ENCODE data around the gene NUDT5.
"Not testable (repeated sequence)": the region's sequence is repeated elsewhere in the genome, so short reads cannot be mapped to it uniquely, and the experiment has no call there.

Gene NUDT5

GRCh38 chr10:12235796-12236195, 40.1 kb upstream of the NUDT5 start:
- WGBS (ENCODE audit: insufficient coverage), result 100% methylated on average over 3 of the region's 4 CpGs
- ChIA-PET CTCF (no interaction called here), POLR2A (no interaction called here)
- Histone ChIP-seq H3K27me3 (replicated peaks in 2 of 5; ENCODE audit: control insufficient read depth in 4 of 5, insufficient read depth in 5 of 5, low read length in 4 of 5) (no peaks in the 10 kb centered on the region), H3K4me3 (ENCODE audit: control insufficient read depth in 1 of 7, extremely low read depth in 1 of 7, insufficient read depth in 4 of 7, low read depth in 2 of 7, low read length in 6 of 7) (no peak overlapping the region), H3K4me1 (ENCODE audit: control extremely low read depth in 1 of 4, control insufficient read depth in 4 of 4, insufficient read depth in 4 of 4, low read length in 3 of 4) (peaks cover 0 to 4% (median 4%) of the 10 kb centered on the region in 4 experiments), H3K9me3 (ENCODE audit: control extremely low read depth in 1 of 5, control insufficient read depth in 4 of 5, insufficient read depth in 2 of 5, low read depth in 1 of 5, low read length in 4 of 5) (no peaks in the 10 kb centered on the region), H3K36me3 (ENCODE audit: control insufficient read depth in 4 of 4, insufficient read depth in 4 of 4, low read length in 3 of 4) (peaks cover 16 to 75% (median 54%) of the 10 kb centered on the region in 4 experiments), H3K27ac (ENCODE audit: insufficient read depth in 1 of 2, low read depth in 1 of 2, low read length in 2 of 2, poor library complexity in 1 of 2, severe bottlenecking in 2 of 2) (no peak overlapping the region)
- no peak for DNase-seq

- DNase-seq, result no peak
- Histone ChIP-seq H3K9me3 (ENCODE audit: control extremely low read depth in 1 of 5, control insufficient read depth in 4 of 5, insufficient read depth in 2 of 5, low read depth in 1 of 5, low read length in 4 of 5) (no peaks in the 10 kb centered on the region), H3K36me3 (ENCODE audit: control insufficient read depth in 4 of 4, insufficient read depth in 4 of 4, low read length in 3 of 4) (peaks cover 21 to 80% (median 54%) of the 10 kb centered on the region in 4 experiments), H3K4me1 (ENCODE audit: control extremely low read depth in 1 of 4, control insufficient read depth in 4 of 4, insufficient read depth in 4 of 4, low read length in 3 of 4) (no peaks in the 10 kb centered on the region), H3K27ac (ENCODE audit: insufficient read depth in 1 of 2, low read depth in 1 of 2, low read length in 2 of 2, poor library complexity in 1 of 2, severe bottlenecking in 2 of 2) (no peak overlapping the region), H3K4me3 (ENCODE audit: control insufficient read depth in 1 of 7, extremely low read depth in 1 of 7, insufficient read depth in 4 of 7, low read depth in 2 of 7, low read length in 6 of 7) (no peak overlapping the region), H3K27me3 (replicated peaks in 2 of 5; ENCODE audit: control insufficient read depth in 4 of 5, insufficient read depth in 5 of 5, low read length in 4 of 5) (no peaks in the 10 kb centered on the region)
- CTCF ChIA-PET, result no interaction called here
- POLR2A ChIA-PET, result no interaction called here
- WGBS (ENCODE audit: insufficient coverage), result 100% methylated on average over 2 of the region's 3 CpGs
Observed at GRCh38 chr10:12235116-12235694, 39.5 kb upstream of the NUDT5 start.

GRCh38 chr10:12234687-12235086, 39.0 kb upstream of the NUDT5 start:
- H3K4me1 ChIP-seq (ENCODE audit: control extremely low read depth in 1 of 4, control insufficient read depth in 4 of 4, insufficient read depth in 4 of 4, low read length in 3 of 4); H3K27me3 ChIP-seq (replicated peaks in 2 of 5; ENCODE audit: control insufficient read depth in 4 of 5, insufficient read depth in 5 of 5, low read length in 4 of 5); H3K9me3 ChIP-seq (ENCODE audit: control extremely low read depth in 1 of 5, control insufficient read depth in 4 of 5, insufficient read depth in 2 of 5, low read depth in 1 of 5, low read length in 4 of 5); POLR2A ChIA-PET; CTCF ChIA-PET; H3K4me3 ChIP-seq (ENCODE audit: control insufficient read depth in 1 of 7, extremely low read depth in 1 of 7, insufficient read depth in 4 of 7, low read depth in 2 of 7, low read length in 6 of 7); H3K27ac ChIP-seq (ENCODE audit: insufficient read depth in 1 of 2, low read depth in 1 of 2, low read length in 2 of 2, poor library complexity in 1 of 2, severe bottlenecking in 2 of 2); DNase-seq: not testable (repeated sequence)
- H3K36me3 ChIP-seq (ENCODE audit: control insufficient read depth in 4 of 4, insufficient read depth in 4 of 4, low read length in 3 of 4), result peaks cover 23 to 84% (median 54%) of the 10 kb centered on the region in 4 experiments
- WGBS (ENCODE audit: insufficient coverage), result 100% methylated on average over 1 of the region's 5 CpGs

GRCh38 chr10:12228851-12229250, 33.2 kb upstream of the NUDT5 start:
- H3K36me3 ChIP-seq (ENCODE audit: control insufficient read depth in 4 of 4, insufficient read depth in 4 of 4, low read length in 3 of 4), result peaks cover 19 to 64% (median 35%) of the 10 kb centered on the region in 4 experiments
- ChIA-PET POLR2A (no interaction called here), CTCF (interaction anchor here (1.7 to 2.4 kb wide), 2 partner anchors 9 to 13 kb away, joined by 4 to 6 read pairs; no protein-coding TSS in a partner anchor)
- WGBS (ENCODE audit: insufficient coverage), result 100% methylated on average over 11 of the region's 11 CpGs
- H3K4me1 ChIP-seq (ENCODE audit: control extremely low read depth in 1 of 4, control insufficient read depth in 4 of 4, insufficient read depth in 4 of 4, low read length in 3 of 4), result no peaks in the 10 kb centered on the region
- H3K27me3 ChIP-seq (replicated peaks in 2 of 5; ENCODE audit: control insufficient read depth in 4 of 5, insufficient read depth in 5 of 5, low read length in 4 of 5), result no peaks in the 10 kb centered on the region
- no peaks in the 10 kb centered on the region for H3K9me3 ChIP-seq (ENCODE audit: control extremely low read depth in 1 of 5, control insufficient read depth in 4 of 5, insufficient read depth in 2 of 5, low read depth in 1 of 5, low read length in 4 of 5)
- no peak for DNase-seq
- no peak overlapping the region for H3K27ac ChIP-seq (ENCODE audit: insufficient read depth in 1 of 2, low read depth in 1 of 2, low read length in 2 of 2, poor library complexity in 1 of 2, severe bottlenecking in 2 of 2)
- no peak overlapping the region for H3K4me3 ChIP-seq (ENCODE audit: control insufficient read depth in 1 of 7, extremely low read depth in 1 of 7, insufficient read depth in 4 of 7, low read depth in 2 of 7, low read length in 6 of 7)

- H3K36me3 ChIP-seq (ENCODE audit: control insufficient read depth in 4 of 4, insufficient read depth in 4 of 4, low read length in 3 of 4), result peaks cover 15 to 53% (median 30%) of the 10 kb centered on the region in 4 experiments
- H3K4me3 ChIP-seq (ENCODE audit: control insufficient read depth in 1 of 7, extremely low read depth in 1 of 7, insufficient read depth in 4 of 7, low read depth in 2 of 7, low read length in 6 of 7); POLR2A ChIA-PET; DNase-seq; CTCF ChIA-PET; H3K27me3 ChIP-seq (replicated peaks in 2 of 5; ENCODE audit: control insufficient read depth in 4 of 5, insufficient read depth in 5 of 5, low read length in 4 of 5); H3K27ac ChIP-seq (ENCODE audit: insufficient read depth in 1 of 2, low read depth in 1 of 2, low read length in 2 of 2, poor library complexity in 1 of 2, severe bottlenecking in 2 of 2); H3K9me3 ChIP-seq (ENCODE audit: control extremely low read depth in 1 of 5, control insufficient read depth in 4 of 5, insufficient read depth in 2 of 5, low read depth in 1 of 5, low read length in 4 of 5); H3K4me1 ChIP-seq (ENCODE audit: control extremely low read depth in 1 of 4, control insufficient read depth in 4 of 4, insufficient read depth in 4 of 4, low read length in 3 of 4): not testable (repeated sequence)
- 94% methylated on average over 20 of the region's 28 CpGs for WGBS (ENCODE audit: insufficient coverage)
Observed at GRCh38 chr10:12226438-12226837, 30.7 kb upstream of the NUDT5 start.

GRCh38 chr10:12225444-12225843, 29.8 kb upstream of the NUDT5 start:
- Histone ChIP-seq H3K27me3 (replicated peaks in 2 of 5; ENCODE audit: control insufficient read depth in 4 of 5, insufficient read depth in 5 of 5, low read length in 4 of 5) (no peaks in the 10 kb centered on the region), H3K36me3 (ENCODE audit: control insufficient read depth in 4 of 4, insufficient read depth in 4 of 4, low read length in 3 of 4) (peaks cover 9 to 46% (median 29%) of the 10 kb centered on the region in 4 experiments), H3K27ac (ENCODE audit: insufficient read depth in 1 of 2, low read depth in 1 of 2, low read length in 2 of 2, poor library complexity in 1 of 2, severe bottlenecking in 2 of 2) (no peak overlapping the region), H3K4me3 (ENCODE audit: control insufficient read depth in 1 of 7, extremely low read depth in 1 of 7, insufficient read depth in 4 of 7, low read depth in 2 of 7, low read length in 6 of 7) (no peak overlapping the region), H3K9me3 (ENCODE audit: control extremely low read depth in 1 of 5, control insufficient read depth in 4 of 5, insufficient read depth in 2 of 5, low read depth in 1 of 5, low read length in 4 of 5) (no peaks in the 10 kb centered on the region), H3K4me1 (ENCODE audit: control extremely low read depth in 1 of 4, control insufficient read depth in 4 of 4, insufficient read depth in 4 of 4, low read length in 3 of 4) (peaks cover 0 to 9% (median 3%) of the 10 kb centered on the region in 4 experiments)
- ChIA-PET CTCF (interaction anchor here (1.1 to 2.8 kb wide), 3 partner anchors 11 to 24 kb away, joined by 4 to 16 read pairs (median 4); no protein-coding TSS in a partner anchor), POLR2A (no interaction called here)
- WGBS (ENCODE audit: insufficient coverage), result no CpG with 5 or more reads among the region's 2 CpGs
- DNase-seq, result no peak

GRCh38 chr10:12221323-12222298, 25.9 kb upstream of the NUDT5 start:
- ChIA-PET POLR2A (no interaction called here), CTCF (interaction anchor here (0.7 to 1.6 kb wide), 3 partner anchors 20 to 435 kb away, joined by 3 to 6 read pairs (median 3); no protein-coding TSS in a partner anchor)
- peak overlapping the region; percentile 25 to 38 for H3K27ac ChIP-seq (ENCODE audit: insufficient read depth in 1 of 2, low read depth in 1 of 2, low read length in 2 of 2, poor library complexity in 1 of 2, severe bottlenecking in 2 of 2)

More at GRCh38 chr10:12221323-12222298, 25.9 kb upstream of the NUDT5 start:
- Histone ChIP-seq H3K27me3 (replicated peaks in 2 of 5; ENCODE audit: control insufficient read depth in 4 of 5, insufficient read depth in 5 of 5, low read length in 4 of 5) (no peaks in the 10 kb centered on the region), H3K36me3 (ENCODE audit: control insufficient read depth in 4 of 4, insufficient read depth in 4 of 4, low read length in 3 of 4) (peaks cover 8 to 57% (median 37%) of the 10 kb centered on the region in 4 experiments), H3K9me3 (ENCODE audit: control extremely low read depth in 1 of 5, control insufficient read depth in 4 of 5, insufficient read depth in 2 of 5, low read depth in 1 of 5, low read length in 4 of 5) (no peaks in the 10 kb centered on the region), H3K4me1 (ENCODE audit: control extremely low read depth in 1 of 4, control insufficient read depth in 4 of 4, insufficient read depth in 4 of 4, low read length in 3 of 4) (peaks cover 0 to 11% (median 4%) of the 10 kb centered on the region in 4 experiments), H3K4me3 (ENCODE audit: control insufficient read depth in 1 of 7, extremely low read depth in 1 of 7, insufficient read depth in 4 of 7, low read depth in 2 of 7, low read length in 6 of 7) (no peak overlapping the region)
- WGBS (ENCODE audit: insufficient coverage), result 82% methylated on average over 5 of the region's 10 CpGs
- peak in 2 of 3 donors; percentile 54 to 66 for DNase-seq
